LNCaP clone FGC (cell line): ENCODE measurements around the gene IMMP2L.

Experiments used
- DNase-seq: peaks from one replicate; pipeline ENCODE4 v3.0.0-alpha.2; 2011; ENCODE audit warnings: low read depth
- H3K4me3 ChIP-seq: 2 replicates; pipeline ENCODE4 v1.5.1; 2011; ENCODE audit warnings: mild to moderate bottlenecking, low read depth, low read length, control low read depth
- TF ChIP-seq, protein P1 (sequence below): IDR thresholded peaks from 2 replicates; pipeline ENCODE4 v1.5.1; 2012; ENCODE audit warnings: mild to moderate bottlenecking; ENCODE audit not compliant: control insufficient read depth, insufficient read depth; ENCODE audit errors: extremely low read depth

IMMP2L gene

GRCh38 chr7:110733221-110733620 is 829.1 kb downstream of the IMMP2L start:
- TF ChIP-seq, protein P1, sequence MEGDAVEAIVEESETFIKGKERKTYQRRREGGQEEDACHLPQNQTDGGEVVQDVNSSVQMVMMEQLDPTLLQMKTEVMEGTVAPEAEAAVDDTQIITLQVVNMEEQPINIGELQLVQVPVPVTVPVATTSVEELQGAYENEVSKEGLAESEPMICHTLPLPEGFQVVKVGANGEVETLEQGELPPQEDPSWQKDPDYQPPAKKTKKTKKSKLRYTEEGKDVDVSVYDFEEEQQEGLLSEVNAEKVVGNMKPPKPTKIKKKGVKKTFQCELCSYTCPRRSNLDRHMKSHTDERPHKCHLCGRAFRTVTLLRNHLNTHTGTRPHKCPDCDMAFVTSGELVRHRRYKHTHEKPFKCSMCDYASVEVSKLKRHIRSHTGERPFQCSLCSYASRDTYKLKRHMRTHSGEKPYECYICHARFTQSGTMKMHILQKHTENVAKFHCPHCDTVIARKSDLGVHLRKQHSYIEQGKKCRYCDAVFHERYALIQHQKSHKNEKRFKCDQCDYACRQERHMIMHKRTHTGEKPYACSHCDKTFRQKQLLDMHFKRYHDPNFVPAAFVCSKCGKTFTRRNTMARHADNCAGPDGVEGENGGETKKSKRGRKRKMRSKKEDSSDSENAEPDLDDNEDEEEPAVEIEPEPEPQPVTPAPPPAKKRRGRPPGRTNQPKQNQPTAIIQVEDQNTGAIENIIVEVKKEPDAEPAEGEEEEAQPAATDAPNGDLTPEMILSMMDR = no peak
- no peak overlapping the region for H3K4me3 ChIP-seq
- DNase-seq = no peak

GRCh38 chr7:110724811-110725210 is 837.5 kb downstream of the IMMP2L start:
- no peak for DNase-seq
- H3K4me3 ChIP-seq = no peak overlapping the region
- TF ChIP-seq, protein P1 = no peak

- no peak overlapping the region for H3K4me3 ChIP-seq
- DNase-seq = no peak
- TF ChIP-seq, protein P1 = no peak
These were observed 840.9 kb downstream of the IMMP2L start for GRCh38 chr7:110721395-110721794.

GRCh38 chr7:110720626-110721025 is 841.7 kb downstream of the IMMP2L start:
- TF ChIP-seq, protein P1 = no peak
- no peak overlapping the region for H3K4me3 ChIP-seq
- no peak for DNase-seq

- no peak for DNase-seq
- H3K4me3 ChIP-seq = no peak overlapping the region
- TF ChIP-seq, protein P1 = no peak
These were observed 842.6 kb downstream of the IMMP2L start for GRCh38 chr7:110719741-110720140.

DNA sequence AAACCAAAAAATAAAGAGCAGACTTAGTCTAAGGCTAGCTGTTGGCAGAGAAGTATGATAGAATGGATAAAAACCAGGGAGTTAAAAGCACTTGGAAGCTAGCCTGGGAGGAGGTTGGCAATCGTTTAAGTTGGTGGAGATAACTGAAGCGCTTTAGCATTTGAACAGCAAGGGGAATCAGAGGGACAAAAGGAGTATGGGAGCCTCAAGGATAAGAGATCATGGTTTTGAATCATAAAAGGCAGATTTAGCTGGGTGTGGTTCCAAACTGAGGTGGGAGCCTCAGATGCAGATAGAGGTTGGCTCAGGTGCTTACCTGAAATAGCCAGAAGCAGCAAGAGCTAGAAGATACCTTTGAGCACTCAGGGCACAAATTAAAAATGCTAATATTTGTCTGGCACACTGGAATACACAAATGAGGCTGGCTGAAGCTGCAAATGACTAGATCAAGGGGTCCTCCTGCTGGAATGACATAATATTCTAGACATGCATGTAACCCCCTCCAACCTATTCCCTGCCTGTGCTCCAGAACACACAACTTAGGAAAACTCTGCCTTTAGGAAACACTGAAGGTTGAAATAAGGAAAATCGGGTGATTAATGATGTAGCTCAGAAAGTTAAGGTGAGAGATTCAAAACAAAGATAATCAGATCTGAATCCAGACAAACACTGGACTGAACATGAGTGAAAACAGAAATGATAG is 843.6 kb downstream of the IMMP2L start:
- TF ChIP-seq, protein P1 = no peak
- no peak for DNase-seq

DNA sequence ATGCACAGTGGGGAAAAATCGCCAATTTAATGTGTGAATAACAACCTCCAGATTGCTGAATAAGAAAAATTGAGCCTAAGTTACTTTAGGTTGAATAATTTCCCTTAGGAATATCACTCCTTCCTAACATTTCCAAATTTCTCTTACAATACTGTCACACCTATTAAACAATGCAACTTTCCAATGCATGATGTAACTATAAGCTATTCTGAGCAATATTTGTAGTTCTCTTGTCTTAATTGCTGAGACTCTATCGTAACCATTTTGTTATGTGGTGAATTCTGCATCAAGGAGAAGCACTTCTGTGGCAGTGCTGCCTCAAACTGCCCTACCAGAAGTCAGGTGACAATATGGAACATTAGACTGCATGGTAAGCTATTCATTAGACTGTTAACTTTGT is 858.1 kb downstream of the IMMP2L start:
- no peak overlapping the region for H3K4me3 ChIP-seq
- TF ChIP-seq, protein P1 = no peak
- no peak for DNase-seq

More for the DNA sequence above, 843.6 kb downstream of the IMMP2L start:
- no peak overlapping the region for H3K4me3 ChIP-seq
